GM15510 (cell line): ENCODE results near the gene DUS1L.

Source experiments
- POLR2A ChIP-seq: IDR thresholded peaks from 3 replicates; pipeline ENCODE4 v1.6.1; 2011; ENCODE audit warnings: borderline replicate concordance; ENCODE audit not compliant: insufficient read length; ENCODE audit errors: extremely low read depth

The DUS1L gene

DNA sequence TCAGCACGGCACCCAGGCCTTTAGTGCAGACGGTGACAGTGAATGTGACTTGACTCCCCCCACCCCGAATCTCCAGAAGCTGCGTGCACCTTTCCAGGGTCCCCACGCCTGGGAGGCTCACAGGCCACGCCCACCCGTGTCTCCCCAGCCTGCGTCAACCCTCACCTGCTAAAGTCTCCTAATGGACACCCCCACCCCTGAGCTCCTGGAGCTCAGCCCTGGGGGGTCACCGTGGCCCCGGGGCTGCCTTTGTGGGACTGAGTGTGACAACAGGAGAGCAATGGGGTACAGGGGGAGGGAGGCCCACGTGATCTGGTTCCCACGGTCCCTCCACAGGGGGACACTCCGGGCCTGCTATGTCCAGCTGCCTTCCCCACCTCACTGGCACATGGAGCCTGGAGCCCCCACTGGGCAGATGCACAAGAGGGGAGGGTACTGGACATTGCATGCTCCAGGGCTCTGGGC is 39.8 kb upstream of the DUS1L start:
- no peak for TF ChIP-seq POLR2A

DNA sequence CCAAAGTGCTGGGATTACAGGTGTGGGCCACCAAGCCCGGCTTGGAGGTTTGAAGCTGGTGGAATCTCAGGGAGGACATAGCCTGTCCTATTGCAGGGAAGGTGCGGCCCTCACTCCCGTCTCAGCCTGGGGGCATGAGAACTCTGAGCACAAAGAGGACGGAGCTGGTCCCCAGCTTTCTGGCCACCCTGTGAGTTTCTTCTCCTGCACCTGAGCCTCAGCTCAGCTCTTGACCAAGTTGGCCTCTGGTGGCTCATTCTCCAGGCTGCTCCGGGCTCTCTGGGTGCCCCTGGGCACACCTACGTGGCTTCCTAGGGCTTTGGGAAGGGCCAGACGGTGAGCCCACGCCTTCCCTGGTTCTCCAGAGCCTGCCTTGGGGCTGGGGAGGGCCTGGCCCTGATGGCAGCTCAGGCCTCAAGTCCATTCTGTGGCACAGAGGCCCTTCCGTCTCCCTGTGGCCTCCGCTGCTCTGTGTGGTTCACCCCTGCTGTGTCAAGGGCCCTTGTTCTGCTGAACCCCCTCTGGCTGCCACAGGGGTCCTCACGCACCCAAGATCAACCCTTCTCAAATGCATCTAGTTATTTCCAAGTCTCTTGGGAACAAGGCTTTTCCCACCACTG is 39.3 kb upstream of the DUS1L start:
- TF ChIP-seq POLR2A = peak; percentile 12

GRCh38 chr17:82103553-82104451 is 38.2 kb upstream of the DUS1L start:
- peak; percentile 7 for TF ChIP-seq POLR2A

DNA sequence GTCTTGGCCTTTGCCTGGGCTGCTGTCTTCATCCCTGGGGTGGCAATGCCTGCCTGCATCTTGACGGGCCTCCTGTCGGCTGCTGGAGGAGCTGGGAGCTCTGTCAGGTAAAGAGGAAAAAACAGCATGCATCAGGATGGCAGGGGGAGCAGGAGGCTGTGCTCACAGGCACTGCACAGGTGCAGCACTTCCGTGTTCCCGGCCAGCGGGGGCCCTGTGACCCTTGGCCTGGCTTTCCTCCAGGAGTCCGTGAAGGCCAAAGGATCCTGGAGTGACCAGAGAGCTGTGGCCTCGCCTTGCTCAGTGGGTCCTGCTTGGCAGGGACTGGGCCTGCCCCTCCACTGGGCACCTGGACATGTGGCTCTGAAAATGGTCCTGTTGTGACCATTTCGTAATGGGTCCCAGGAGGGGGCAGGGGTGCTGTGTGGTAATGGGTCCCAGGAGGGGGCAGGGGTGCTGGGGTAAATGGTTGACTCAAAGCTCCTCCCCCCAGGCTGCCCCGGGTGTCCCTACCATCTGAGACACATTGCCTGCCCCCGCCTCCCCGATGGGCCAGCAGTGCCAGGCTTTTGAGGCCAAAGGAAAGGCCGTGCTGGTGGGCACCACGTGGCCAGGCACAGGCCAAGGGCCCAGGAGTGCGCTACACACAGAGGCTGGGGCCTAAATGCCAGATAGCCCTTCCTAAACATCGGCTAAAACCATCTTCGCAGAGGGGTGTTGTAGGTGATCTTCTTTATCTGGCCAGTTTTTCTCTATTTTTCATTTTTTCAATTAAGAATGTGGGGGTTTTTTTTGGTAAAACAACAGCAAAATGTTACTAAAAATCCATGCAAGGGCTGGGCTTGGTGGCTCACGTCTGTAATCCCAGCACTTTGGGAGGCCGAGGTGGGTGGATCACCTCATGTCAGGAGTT is 36.4 kb upstream of the DUS1L start:
- TF ChIP-seq POLR2A = no peak

- no peak for TF ChIP-seq POLR2A
Observed at GRCh38 chr17:82101301-82101715, 35.7 kb upstream of the DUS1L start.

- no peak for TF ChIP-seq POLR2A
Observed at GRCh38 chr17:82100502-82101298, 35.1 kb upstream of the DUS1L start.

DNA sequence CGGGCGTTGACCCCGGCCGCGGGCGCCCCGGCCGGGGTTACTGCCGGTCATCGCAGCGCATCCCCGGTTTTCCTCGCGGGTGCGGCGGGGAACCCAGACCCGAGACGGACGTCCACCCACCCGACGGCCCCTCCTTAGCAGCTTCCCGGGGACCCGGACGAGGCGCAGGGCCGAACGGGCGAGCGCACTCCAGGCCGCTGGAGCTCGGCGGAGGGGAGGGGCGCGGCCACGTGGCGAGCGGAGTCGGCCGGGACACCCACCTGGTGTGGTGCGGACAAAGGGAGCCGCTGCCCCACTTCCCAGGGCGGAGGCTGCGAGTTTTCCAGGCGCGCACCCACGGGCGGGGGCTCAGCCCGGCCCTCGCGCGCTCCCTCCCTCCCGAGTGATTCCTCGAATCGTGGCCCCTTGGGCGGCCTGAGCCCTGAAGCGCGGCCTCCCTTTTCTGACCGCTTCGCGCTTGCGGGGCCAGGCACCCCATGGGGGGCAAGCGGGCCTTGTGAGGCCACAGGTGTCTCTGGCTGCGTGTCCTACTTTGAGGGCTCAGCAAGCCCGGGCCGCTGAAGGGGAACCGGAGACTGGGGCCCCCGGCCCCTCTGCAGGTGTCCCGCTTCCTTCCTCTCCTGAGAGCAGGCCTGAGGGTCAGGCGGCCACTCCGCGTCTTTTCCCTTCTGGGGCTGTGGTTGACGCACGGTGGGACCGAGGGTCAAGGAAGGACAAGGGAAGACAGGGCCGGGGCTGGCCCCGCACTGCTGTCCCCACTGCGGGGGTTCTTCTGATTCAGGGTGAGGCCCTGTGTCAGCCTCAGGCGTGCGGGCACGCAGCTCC is 33.5 kb upstream of the DUS1L start:
- peak; percentile 53 for TF ChIP-seq POLR2A

DNA sequence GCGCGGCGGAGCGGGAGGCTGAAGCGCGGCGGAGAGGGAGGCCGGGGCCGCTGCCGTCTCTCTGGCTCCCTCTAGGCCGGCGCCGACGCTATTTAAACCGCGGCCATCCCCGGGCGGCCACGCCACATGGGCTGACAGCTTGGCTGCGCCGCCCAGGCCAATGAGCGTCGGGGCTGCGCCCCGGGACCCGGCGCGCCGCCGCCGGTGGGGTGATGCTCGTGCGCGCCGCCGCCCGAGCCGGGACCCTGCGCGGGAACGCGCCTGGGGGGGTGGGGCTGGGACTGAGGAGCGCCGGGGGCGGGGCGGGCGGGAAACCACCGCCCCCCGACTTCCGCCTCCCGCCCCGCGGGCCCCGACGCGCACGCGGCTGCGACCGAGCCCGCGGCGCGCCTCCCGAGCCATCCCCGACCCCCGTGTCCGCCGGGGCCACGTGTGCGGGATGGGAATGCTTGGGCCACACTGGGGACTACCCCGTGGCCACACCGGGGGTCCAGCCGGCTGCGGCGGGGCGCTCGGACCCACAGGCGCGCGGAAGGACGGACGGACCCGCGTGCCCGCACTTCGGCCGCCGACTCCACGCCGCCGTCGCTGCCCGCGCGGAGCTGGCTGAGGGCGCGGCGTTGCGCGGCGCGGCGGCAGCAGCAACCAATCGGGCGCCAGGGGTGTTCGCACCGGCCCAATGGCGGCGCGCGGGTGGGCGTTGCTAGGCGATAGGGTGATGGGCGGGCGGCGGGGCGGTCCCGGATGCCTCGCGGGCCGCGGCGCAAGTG is 32.8 kb upstream of the DUS1L start, which contains the start of gene FASN:
Gene FASN (minus strand): TSS at position 68 of the 770 bp plus-strand sequence. CDS start 1,791 bp downstream, outside the sequence.
- TF ChIP-seq POLR2A = peak; percentile 99

DNA sequence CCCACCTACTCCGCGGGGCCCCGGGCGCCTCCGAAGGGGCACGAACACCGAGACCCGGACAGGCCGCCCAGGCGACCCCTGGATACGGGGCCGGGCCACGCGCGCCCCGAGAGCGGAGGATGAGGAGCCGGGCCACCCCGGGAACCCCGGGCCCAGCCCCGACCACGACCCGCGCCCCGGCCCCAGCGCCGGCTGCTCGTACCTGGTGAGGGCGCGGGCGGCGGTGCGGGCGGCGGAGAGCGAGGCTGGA is 32.2 kb upstream of the DUS1L start:
- TF ChIP-seq POLR2A = no peak

- TF ChIP-seq POLR2A = peak; percentile 18
Observed at GRCh38 chr17:82097184-82097918, 31.7 kb upstream of the DUS1L start.

DNA sequence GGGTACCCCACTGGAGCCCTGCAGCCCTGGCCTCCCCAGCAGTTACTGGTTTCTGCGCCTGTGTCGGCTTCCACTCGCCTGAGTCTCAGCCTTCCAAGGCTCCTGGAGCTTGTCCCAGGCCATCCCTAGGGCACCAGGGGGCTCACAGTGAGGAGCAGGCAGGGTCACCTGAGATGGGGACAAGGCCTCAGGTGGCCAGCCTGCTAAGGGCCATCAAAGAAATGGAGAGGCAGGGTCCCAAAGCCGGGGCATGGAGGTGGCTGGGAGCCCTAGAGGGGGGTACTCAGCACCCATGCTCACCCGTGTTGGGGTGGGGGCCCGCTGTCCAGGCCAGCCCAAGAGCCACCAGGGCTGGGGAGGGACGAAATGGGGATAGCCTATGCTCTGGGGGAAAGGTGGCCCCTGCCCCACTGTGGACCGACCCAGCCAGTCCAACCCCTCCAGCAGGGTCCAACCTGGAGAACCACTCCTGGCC is 31.1 kb upstream of the DUS1L start:
- TF ChIP-seq POLR2A = no peak

GRCh38 chr17:82095777-82096708 is 30.4 kb upstream of the DUS1L start:
- TF ChIP-seq POLR2A = no peak
